ENCODE data around the gene ZKSCAN7. TPM values are rescaled to one million over a fixed set of nuclear protein-coding genes. Genes with fewer than 3 reads are reported as not detected.

ZKSCAN7 gene
- not detected in 5 replicates for total RNA-seq (2022; extraction: Qiagen RNA extraction; ENCODE audit: low read depth)

GRCh38 chr3:44554626-44555592 lies at the start of gene ZKSCAN7:
ZKSCAN7 (plus strand) TSS chr3:44555193; CDS start chr3:44557048, 1,855 bp downstream.

DNA sequence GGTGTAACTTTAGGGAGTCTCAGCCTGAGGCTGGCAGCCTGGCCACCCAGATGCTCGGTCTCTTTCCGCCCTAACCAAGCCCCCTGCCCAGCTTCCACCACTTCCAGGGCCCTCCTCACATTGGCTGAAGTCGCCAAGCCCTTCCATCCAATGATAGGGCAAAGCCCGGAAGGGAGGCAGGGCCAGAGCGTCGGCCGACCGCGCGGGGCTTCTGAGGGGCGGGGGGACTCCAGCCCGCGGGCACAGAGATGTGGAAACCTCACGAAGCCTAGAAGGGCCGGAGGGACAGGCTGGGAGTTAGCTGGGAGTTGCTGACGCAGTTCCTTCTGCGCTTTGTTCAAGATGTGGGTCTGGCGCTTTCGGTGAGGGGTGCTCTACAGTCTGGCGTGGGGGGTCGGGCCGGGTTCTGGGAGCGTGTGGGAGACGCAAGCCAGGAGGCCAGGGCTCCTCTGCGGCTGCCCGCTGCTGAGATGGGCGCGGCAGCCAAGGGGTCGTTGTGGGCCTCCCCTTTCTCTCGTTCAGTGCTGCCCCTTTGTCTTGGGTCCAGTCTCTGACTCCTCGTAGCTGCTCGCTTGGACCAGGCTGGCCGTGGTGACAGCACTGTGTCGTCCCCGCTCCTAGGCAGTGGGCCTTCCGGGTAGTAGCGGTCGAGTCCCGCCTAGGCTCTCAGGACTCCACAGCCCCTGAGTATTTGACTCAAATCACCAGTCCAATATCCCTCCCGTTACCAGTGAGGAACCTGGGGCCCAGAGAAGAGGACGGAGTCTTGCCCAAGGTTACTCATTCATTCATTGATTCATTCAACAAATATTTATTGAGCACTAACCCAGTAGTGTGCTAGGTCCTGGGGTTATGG lies 29.9 kb downstream of the ZKSCAN7 start, which contains the start of gene ZNF660:
Gene ZNF660, plus strand, starts transcription at position 319 of the 856 bp plus-strand sequence. CDS start 9,230 bp downstream, outside the sequence.

Other genes starting within 250 kb of the ZKSCAN7 start
- gene TCAIM, start 216.4 kb upstream of the ZKSCAN7 start, total RNA-seq (2022; extraction: Qiagen RNA extraction; ENCODE audit: low read depth), result 7.9 to 8.6 TPM (median 8.4 TPM) in 5 replicates
- gene ZNF445, start 77.5 kb upstream of the ZKSCAN7 start, total RNA-seq (2022; extraction: Qiagen RNA extraction; ENCODE audit: low read depth), result 2.2 to 3.1 TPM (median 2.8 TPM) in 5 replicates
- not detected in 5 replicates for gene ZNF660, start 29.8 kb downstream of the ZKSCAN7 start, total RNA-seq (2022; extraction: Qiagen RNA extraction; ENCODE audit: low read depth)
- gene ZNF197, start 69.8 kb downstream of the ZKSCAN7 start, total RNA-seq (2022; extraction: Qiagen RNA extraction; ENCODE audit: low read depth), result 1.0 to 2.4 TPM (median 1.7 TPM) in 5 replicates
- 4.1 to 7.7 TPM (median 5.1 TPM) in 5 replicates for gene ZNF35, start 93.5 kb downstream of the ZKSCAN7 start, total RNA-seq (2022; extraction: Qiagen RNA extraction; ENCODE audit: low read depth)
- gene ZNF502, start 157.5 kb downstream of the ZKSCAN7 start, total RNA-seq (2022; extraction: Qiagen RNA extraction; ENCODE audit: low read depth), result 1.2 to 2.1 TPM (median 1.5 TPM) in 5 replicates
- gene ZNF501, start 174.4 kb downstream of the ZKSCAN7 start, total RNA-seq (2022; extraction: Qiagen RNA extraction; ENCODE audit: low read depth), result not detected in 5 replicates
- gene KIAA1143, start 206.4 kb downstream of the ZKSCAN7 start, total RNA-seq (2022; extraction: Qiagen RNA extraction; ENCODE audit: low read depth), result 10.8 to 17.7 TPM (median 16.5 TPM) in 5 replicates
- 6.9 to 14.1 TPM (median 9.9 TPM) in 5 replicates for gene KIF15, start 206.6 kb downstream of the ZKSCAN7 start, total RNA-seq (2022; extraction: Qiagen RNA extraction; ENCODE audit: low read depth)